Umbilical cord (tissue), 2 donors: ENCODE results near the gene CDH4. TPM values are rescaled to one million over a fixed set of nuclear protein-coding genes. Genes with fewer than 3 reads are reported as not detected.

Experiments
- DNase-seq: peaks from one replicate; pipeline ENCODE4 v3.0.0-alpha.2; 2015; ENCODE audit warnings: low spot score
- total RNA-seq: library from RNA; depleted of rRNA; stranded (reverse); fragments of >200 nt; gene quantifications from one replicate; pipeline ENCODE4 v1.2.3, GENCODE V29; 2014; ENCODE audit warnings: low replicate concordance; ENCODE audit not compliant: insufficient read depth

Gene CDH4
- total RNA-seq, 1 donor from 2014 or later = 0.48 TPM

- no peak for DNase-seq
Measured at GRCh38 chr20:61555566-61555965, 303.5 kb downstream of the CDH4 start.

DNA sequence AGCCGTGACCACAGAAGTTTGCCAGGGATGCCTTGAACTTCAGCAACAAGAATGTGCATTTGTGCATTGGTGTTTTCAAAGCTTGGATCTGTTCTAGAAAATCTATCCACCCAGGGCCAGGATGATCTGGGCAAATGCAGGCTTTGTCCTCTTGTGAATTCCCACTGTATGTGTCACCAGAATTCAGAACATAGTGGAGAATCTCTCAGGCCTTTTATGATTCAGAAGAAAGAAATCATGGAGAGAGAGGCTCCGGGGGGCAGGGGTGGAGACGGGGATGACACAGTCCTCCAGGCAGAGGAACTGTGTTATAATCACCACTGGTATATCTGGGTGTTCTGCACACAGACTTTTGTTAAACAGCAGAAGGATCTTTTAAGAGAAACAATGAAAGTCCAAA, 304.1 kb downstream of the CDH4 start:
- peak; percentile 63 for DNase-seq

GRCh38 chr20:61556673-61557072, 304.6 kb downstream of the CDH4 start:
- no peak for DNase-seq

- DNase-seq = no peak
Measured at GRCh38 chr20:61557621-61558020, 305.6 kb downstream of the CDH4 start.

DNA sequence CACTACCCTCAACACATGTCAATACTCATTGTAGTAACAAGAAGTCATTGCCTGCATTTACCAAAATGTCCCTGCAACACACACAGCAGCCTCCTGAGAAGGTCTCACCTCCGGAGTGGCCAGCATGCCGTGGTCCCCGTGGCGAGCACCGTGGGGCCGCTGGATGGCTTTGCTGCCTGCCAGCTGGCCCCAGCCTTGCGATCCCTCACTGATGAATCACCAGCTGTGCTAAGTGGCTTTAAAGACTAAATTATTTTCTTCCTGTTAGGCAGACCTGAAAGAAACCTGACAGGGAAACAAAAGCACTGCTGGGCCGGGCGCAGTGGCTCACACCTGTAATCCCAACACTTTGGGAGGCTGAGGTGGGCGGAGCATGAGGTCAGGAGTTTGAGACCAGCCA, 306.7 kb downstream of the CDH4 start:
- no peak for DNase-seq

DNA sequence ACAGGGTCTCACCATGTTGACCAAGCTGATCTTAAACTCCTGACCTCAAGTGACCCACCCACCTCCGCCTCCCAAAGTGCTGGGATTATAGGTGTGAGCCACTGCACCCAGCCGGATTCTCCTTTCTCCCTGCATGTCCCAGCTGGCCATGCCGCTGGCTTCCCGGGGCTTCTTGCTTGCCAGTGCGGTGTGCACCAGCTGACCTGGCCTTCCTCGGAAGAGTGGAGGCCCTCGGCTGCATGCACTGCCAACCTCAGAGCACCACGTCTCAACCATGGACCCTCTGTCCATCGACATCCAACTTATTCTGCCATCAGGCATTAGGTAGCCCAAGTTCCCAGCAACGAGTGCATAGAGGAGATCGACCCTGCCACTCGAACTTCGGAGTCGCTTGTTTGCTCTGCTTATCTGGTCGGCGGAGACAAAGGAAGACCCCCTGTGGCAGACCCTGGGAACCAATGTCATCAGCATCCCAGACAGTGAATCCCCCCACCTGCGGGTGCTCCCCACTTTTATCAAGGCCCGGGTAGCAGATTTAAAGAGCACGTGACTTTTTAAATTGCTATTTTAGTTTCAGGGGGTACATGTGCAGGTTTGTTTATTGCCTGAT, 307.8 kb downstream of the CDH4 start:
- DNase-seq = no peak

DNA sequence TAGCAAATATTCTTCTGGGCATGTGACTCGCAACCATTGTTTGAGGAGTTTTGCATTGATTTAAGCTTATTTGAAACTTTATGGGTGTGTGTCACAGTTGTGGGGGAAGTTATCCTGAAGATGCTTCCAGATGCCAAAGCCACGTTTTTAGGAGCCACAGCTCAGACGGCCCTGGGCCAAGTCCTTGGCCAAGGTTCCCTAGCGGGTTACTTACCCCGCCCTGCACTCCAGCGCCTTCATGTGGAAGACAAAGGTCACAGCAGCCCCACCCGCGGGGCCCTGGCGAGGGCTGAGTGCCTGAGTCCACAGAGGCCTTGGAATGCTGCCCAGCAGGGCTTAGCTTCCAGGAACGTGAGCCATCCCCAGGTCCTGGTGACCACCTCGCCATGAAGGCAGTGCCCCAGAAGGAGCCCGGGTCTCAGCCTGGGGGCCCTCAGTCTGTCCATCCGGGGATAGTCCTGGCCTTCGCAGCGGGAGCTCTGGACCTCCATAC, 308.3 kb downstream of the CDH4 start:
- DNase-seq = no peak

GRCh38 chr20:61561111-61561830, 309.2 kb downstream of the CDH4 start:
- no peak for DNase-seq

- no peak for DNase-seq
Measured at GRCh38 chr20:61562491-61562890, 310.4 kb downstream of the CDH4 start.

- no peak for DNase-seq
Measured at GRCh38 chr20:61562897-61563504, 310.9 kb downstream of the CDH4 start.

DNA sequence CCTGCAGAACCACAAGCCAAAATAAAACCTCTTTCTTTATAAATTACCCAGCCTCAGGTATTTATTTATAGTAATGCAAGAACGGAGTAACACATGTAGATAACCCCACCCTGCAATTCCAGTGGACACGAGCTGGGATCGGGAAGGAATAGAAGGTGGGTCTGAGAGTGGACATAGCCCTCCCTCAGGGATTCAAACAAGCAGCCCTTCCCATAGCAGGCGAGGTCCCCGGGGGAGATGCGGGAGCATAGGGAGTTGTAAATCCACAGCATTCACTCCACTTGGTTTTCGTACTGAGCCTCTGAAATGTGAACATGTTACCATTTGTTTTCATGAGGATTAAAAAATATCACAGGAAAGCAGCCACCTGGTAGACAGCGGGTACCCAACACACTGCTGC, 312.6 kb downstream of the CDH4 start:
- DNase-seq = no peak

DNA sequence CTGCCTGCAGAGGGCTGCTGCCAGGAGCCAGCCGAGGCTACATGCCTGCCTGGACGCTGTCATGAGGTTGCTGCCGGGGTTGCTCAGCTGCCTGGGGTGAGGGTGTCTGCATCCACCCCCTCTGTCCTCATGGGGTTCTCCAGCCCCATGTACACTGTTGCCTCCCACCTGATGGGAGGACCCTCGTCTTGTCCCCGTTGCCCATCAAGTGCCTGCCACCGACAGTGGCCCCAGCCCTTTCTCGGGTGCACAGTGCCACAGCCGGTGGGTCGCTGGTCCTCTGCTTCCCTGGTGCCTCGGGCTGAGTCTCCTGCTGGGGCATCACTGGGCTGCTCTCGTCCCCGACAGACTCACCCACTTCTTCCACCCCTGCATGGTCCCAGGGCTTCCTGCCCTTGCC, 313.7 kb downstream of the CDH4 start:
- no peak for DNase-seq

- no peak for DNase-seq
Measured at GRCh38 chr20:61566691-61567090, 314.6 kb downstream of the CDH4 start.

- DNase-seq = no peak
Measured at GRCh38 chr20:61567204-61567603, 315.1 kb downstream of the CDH4 start.

DNA sequence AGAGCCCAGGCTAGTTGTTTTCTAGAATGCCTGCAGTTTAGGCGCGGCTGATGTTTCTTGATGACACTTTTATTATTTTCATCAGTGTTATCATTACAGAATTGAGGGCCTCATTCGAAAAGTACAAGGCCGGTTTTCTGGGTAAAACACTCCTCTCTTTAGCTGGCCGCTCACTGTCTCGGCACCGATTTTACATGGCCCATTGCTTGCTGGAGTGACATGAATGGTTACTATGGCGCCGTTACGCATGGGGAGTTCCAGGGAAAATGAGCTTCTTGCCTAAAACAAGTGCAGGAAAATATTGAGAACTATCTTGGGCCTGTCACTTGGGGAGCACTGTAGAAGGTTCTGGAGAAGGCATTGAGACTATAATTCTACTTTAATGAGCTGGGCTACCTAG, 317.8 kb downstream of the CDH4 start:
- DNase-seq = no peak

DNA sequence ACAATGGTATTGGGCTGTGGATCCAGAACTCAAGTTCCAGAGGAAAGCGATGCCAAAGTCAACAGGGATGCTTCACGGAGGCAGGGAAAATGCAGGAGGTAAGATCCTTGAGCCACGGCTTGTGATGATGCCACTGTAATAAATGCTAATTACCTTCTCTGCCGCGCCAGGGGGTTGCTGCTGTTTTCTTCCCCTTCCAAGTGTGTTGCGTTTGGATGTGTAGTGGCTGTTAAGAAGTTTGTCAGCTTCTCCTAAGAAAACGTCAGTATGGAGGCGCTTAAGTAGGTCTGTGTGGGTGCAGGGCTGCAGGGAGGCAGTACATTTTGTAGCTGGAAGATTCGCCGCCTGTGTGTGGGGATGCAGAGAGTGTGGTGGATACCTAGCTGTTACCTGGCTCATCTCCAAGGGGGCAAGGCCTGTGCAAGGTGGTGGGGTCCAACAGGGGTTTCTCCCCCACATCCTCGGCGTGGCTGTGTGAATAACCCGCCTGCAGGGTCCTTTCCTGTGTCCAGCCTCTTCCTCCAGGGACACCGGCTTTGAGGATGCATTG, 318.7 kb downstream of the CDH4 start:
- no peak for DNase-seq

DNA sequence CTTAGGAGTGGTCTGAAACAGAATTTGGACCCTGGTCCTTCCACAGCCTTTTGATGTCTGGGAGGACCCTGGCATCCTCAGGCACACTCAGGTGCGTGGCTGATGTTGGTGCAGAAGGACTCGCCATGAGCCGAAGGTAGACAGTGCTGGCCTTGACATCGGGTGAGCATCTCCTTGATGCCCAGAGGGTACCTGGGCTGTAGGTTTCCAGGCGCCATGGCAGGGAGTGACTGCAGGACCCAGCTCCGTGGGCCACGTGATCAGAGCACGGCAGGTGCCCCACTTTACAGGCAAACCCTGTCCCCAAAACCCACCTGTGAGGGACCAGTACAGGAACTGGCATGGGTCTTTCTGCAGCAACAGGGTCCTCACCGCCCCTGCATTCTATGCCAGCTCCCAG, 319.2 kb downstream of the CDH4 start:
- DNase-seq = no peak

GRCh38 chr20:61571916-61572711, 320.1 kb downstream of the CDH4 start:
- no peak for DNase-seq

GRCh38 chr20:61572789-61573188, 320.7 kb downstream of the CDH4 start:
- DNase-seq = no peak

GRCh38 chr20:61573415-61574305, 321.6 kb downstream of the CDH4 start:
- DNase-seq = no peak
